Globus pallidus (tissue), 1 donor: ENCODE measurements around the gene TTC23L.

Experiments used
- DNase-seq: peaks from one replicate; pipeline ENCODE4 v3.0.0-alpha.2; 2015; ENCODE audit warnings: low spot score

Gene TTC23L

DNA sequence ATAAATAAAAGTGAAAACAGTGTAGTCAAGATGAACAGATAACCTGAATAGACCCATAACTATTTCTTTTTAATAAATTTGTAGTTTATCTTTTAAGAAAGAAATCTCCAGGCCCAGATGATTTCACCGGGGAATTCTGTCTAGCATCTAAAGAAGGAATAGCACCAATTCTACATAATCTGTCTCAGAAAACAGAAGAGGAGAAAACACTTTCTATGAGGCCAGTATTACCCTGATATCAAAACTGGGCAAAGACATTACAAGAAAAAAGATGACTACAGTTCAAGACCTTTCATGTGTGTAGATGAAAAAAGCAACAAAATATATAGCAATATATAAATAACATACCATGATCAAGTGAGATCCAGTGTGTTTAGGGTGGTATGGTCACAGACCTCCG lies 31.4 kb downstream of the TTC23L start:
- DNase-seq = no peak

GRCh38 chr5:34876275-34876674 lies 37.3 kb downstream of the TTC23L start:
- DNase-seq = no peak

- DNase-seq = no peak
Measured at GRCh38 chr5:34881246-34881645, 42.3 kb downstream of the TTC23L start.

DNA sequence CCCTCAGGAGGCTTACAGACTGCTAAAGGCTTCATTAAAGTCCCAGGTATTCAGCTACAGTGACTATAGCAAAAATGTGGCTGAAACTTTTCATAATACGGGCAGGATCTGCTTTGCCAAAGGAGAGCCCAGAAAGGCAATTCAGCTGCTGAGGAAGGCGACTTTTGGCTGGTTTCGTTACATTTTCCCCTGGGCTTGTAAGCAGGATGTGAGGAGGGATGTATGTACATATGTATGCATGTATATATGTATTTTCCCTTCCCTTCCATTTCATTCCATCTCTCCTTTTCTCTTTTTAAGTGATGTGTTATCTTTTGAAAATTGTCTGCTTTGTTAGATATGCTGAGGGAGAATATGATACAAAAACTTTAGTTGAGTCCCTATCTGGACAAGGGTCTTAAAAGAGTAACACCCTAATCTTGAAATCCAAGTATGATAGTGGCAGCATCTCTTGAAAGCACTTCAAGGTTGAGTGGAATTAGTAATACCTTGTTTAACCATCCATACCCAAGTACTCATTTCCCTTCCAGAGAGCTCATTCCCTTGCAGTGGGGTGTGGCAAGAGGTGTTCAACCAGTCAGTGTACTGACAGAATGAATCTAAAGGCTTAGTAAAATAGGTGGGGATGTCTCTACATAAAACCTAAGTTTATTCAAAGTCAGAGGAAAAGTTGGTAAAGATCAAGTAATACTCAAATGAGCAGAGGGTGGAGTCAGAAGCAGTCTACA lies 47.6 kb downstream of the TTC23L start:
- DNase-seq = no peak

DNA sequence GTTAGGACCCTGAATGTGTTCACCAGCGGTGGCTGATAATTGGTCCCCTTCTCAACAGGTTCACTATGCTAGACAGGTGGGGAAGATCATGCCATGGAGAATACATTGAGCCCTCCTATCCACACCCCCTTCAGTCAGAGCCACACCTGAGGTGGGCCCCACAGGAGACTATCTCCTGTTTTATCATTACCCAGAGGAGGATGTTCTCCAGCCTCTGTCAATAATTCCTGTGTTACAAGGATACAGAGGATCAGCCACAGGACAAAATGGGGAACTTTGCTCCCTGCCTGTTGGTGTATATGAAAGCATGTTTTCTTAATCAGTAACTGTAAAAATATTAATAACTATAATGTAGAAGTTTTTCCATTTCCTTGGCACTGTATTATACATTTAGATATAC lies 50.4 kb downstream of the TTC23L start:
- no peak for DNase-seq

DNA sequence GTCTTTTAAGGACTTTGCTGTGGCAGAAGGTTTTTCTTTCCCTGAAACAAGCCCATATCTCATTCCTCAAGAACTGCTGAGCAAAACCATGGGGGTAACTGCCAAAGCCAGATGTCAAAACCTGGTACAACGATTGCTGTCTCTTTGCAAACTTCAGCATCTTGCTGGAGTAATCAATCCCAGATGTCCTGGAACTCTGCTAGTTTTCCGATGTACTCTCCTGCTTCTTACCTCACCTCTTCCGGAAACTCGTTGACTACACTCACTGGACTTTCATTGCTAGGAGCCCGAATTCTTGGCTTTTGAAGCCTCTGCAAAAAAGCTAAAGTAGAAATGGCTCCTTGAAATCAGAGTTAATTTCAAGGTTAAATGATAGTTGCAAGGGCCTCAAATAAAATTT lies 53.0 kb downstream of the TTC23L start:
- no peak for DNase-seq

DNA sequence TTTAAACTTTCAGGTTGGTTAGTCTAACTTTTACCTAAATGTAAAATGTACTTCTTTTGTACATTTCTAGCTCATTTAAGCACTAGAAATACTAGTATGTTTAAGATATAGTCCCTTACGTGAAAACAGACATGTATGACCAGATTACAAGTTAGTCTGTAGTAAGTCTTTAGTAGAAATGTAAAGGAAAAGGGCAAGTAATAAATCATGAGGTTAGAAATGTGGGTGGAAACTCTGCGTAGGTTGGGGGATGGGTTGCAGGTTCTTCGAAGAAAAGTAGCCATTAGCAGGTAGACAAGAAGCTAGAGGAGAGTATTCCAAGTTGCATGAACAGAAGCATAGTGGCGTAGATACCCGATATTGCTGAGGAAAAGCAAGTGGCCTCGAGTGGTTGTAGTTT lies 53.5 kb downstream of the TTC23L start:
- no peak for DNase-seq

DNA sequence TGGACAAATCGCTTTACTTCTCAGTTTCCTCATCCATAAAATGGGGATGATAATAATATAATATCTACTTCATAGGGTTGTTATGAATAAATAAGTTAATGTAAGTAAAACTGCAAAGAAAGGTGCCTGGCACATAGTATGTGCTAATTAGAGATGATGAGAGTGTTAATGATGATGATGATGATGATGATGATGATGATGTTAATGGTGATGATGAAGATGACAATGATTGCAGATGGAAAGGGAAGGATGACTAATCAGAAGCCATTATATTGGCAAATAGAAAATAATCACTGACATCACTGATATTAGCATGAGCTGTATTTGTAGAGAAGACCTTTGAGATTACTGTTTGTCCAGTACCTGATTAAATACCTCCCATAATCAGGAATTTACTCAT lies 55.8 kb downstream of the TTC23L start:
- no peak for DNase-seq

DNA sequence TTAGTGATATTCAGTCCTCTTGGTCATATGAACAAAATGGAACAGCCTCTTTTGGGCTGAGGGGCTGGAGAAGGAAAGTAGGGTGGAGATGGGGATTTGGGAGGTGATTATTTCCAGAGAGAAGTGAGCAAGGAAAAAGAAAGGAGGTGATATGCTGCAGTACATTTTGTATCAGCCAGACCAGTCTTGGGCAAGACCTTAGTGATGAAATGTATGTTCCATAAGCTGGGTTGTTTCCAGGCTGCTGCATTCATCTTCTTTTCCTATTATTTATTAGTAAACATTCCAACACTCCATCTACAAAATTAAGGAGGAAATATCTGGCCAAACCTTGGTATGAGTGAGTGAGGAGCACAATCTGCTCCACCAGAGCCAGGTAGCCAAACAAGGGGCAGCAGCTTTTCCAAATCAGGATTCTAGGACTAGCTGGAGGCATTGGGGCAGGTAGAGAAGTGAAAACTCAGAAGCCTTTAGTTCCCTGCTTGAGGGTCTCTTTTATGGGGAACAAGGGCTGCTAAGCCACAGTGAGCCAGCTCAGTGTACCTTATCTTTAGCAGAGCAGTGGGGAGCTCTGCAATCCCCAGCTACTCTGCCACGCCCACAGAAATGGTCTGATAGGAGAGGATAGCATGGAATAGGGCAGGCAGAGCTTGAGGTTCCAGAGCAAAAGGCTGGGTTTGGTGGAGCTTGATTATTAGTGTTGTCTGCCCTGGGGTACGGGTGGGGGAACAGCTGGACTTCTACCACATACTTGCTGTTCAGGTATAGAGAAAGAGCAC lies 56.9 kb downstream of the TTC23L start:
- DNase-seq = no peak

DNA sequence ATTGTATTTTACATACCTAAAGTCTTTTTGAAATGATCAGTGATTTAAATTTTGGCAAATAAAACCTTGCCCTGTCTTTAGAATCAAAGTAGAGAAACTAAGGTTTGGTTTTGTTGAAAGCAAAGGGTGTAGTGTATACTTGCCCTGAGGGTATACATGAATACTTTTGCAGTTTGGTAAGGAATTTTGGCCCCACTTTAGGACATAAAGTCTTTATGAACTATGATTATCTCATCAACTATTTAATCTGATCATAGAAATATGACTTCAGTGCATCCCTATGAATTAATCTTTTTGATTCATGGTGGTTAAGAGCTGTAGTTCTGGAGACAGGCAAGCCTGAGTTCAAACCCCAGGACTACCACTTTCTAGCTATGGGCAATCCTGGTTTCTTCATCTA lies 58.7 kb downstream of the TTC23L start:
- no peak for DNase-seq

- DNase-seq = peak; percentile 80
Measured at GRCh38 chr5:34898258-34898895, 59.4 kb downstream of the TTC23L start.

- no peak for DNase-seq
Measured at GRCh38 chr5:34899066-34899465, 60.1 kb downstream of the TTC23L start.

GRCh38 chr5:34900652-34901051 lies 61.7 kb downstream of the TTC23L start:
- no peak for DNase-seq

GRCh38 chr5:34903260-34903659 lies 64.3 kb downstream of the TTC23L start:
- no peak for DNase-seq

DNA sequence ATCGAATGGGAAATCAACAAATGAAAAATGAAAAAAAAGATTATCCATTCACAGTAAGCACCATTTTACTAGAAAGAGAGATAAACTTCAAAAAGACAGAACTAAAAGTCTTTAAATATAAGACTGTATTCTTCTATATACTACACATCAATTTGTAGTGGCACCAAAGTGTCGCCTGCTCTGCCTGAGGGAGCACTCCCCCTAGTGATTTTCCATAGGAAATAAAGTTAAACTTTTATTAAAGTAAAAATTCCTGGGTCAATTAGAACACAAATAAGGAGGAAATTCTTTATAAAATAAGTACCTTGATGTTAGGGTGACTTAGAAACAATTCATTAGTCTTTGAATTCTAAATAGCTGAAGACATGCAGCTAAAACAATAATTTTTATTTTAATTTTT lies 66.6 kb downstream of the TTC23L start:
- no peak for DNase-seq

DNA sequence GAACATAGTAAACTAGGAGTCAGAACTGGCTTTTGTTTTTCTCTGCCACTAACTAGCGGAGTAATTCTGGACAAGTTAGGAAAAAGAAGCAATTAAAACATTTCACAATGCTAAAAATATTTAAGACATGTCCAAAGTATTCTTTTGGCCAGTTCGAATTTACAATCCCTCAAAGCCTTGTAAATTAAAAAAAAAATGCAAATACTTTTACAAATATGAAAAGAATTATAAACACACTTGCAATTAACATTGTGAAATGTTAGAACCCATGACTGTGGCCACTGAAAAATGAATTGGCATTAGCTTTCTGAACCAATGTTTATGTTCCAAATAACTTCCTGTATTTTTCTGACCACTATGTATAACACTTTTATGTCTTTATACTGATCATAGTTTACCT lies 74.1 kb downstream of the TTC23L start:
- DNase-seq = no peak

DNA sequence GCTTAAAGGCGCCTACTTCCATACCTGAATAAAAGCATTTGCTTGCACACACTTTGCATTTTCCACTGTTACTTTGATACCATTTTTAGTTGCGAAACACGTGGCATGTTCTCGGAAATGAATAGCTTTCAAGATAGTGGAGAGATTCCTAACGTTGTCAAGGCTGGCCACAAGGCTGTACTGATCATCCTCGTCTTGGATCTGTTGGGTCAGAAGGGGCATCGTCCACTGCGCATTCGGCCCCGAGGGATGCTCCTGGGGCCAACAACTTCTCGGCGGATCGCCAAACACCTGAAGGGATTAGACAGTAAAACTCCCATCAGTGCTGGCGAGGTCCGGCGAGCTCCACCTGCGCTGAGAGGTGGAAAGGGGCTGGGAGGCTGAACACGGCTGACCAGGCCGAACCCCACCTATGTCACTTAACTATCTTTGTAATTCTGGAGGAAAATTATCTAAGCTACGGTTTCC lies 75.7 kb downstream of the TTC23L start:
- no peak for DNase-seq

DNA sequence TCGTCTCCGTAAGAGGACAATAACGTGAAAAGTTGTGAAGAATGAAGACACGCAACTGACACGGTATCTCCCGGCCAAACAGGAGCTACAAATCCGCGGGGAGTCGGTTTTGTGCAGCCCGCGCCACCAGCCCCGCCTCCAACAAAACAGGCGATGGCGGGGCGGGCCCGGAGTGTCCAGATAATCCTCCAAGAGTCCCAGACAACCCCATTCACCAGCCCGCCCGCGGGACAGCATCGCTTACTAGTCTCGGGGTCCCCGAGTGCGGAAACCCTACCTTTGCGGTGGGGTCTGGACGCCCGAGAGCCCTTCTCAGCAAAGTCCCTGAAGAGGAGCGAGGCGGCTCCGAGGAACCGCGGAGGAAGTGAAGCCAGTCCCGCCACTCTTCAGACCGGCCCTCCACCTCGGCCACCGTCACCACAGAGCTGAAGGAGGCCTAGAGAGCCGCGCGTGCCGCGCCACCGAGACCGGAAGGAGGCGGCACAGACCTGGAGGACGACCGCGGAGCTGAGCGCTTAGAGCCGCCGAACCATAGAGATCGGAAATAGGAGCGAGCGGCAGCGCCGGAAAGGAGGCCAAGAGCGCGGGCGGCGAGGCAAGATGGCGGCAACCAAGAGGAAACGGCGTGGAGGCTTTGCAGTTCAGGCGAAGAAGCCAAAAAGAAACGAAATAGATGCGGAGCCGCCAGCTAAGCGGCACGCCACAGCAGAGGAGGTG lies 76.3 kb downstream of the TTC23L start, which contains the start of the genes BRIX1 and RAD1:
TSS of gene BRIX1 (plus strand) at position 573 of the 717 bp plus-strand sequence. CDS start at position 601, 28 bp downstream.
TSS of gene RAD1 (minus strand) at position 366 of the 717 bp plus-strand sequence. CDS start 612 bp downstream, outside the sequence.
- peak; percentile 97 for DNase-seq

DNA sequence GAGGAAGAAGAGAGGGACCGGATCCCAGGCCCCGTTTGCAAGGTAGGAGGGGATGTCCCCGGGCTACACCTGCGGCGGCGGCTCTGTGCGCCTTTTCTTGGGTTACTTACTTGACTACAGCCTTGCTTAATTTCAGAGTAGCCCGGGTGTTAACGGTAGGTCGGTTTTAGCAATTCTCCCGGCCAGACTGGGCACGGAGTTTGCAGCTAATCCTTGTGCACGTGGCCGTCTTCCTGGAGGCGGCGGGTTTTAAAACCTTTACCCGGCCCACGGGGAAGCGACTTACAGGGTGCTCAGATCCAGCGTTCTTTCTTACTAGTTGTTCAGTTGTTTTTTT lies 76.9 kb downstream of the TTC23L start:
- DNase-seq = no peak

- DNase-seq = no peak
Measured at GRCh38 chr5:34916518-34916917, 77.6 kb downstream of the TTC23L start.

GRCh38 chr5:34918025-34918424 lies 79.1 kb downstream of the TTC23L start:
- no peak for DNase-seq

DNA sequence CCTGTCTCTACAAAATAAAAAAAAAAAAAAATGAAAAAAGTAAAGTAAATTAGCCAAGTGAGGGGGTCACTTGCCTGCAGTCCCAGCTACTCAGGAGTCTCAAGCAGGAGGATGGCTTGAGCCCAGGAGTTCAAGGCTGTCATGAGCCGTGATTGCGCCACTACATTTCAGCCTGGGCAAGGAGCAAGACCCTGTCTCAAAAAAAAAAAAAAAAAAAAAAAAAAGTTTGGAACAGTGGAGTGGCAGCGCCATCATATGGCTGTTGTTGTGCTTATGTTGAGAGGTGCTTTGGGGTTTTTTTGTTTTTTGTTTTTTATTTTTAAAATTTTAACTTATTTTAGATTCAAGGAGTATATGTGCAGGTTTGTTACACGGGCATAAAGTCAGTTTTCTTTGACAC lies 80.1 kb downstream of the TTC23L start:
- no peak for DNase-seq
